ENCODE results near the gene ZFR2. TPM values are rescaled to one million over a fixed set of nuclear protein-coding genes. Genes with fewer than 3 reads are reported as not detected.

ZFR2 gene
- not detected for polyA plus RNA-seq (2013, experiment 1 of 2)
- not detected for polyA plus RNA-seq (2013, experiment 2 of 2)

DNA sequence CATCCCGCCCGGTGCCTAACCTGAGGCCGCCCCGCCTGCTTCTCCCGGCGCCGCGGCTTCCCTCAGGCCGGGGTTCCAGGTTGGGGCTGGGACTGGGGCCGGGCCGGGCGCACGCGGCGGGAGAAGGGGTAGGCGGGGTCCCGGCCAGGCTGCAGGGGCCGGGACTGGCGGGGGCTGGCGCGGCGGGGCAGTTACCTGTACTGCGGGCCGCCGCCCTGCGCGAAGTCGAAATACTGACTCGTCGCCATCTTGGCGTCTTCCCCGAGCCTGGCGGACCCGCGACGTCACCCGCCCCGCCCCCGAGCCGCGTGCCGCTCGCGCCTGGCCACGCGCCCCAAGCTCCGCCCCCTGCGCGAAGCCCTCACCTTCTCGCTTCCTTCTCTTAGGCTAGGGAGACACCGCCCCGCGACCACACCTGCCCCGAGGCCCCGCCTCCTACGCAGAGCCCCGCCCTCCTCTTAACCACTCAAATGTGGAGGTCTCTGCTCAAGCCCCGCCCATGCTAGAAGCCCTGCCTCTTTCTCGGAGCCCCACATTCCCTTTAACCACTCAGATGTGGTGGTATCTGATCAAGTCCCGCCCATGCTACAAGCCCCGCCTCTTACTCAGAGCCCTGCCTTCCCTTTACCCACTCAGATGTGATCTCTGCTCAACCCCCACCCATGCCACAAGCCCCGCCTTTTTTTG is at the start of gene ZFR2:
Gene ZFR2 (minus strand): TSS at position 269 of the 687 bp plus-strand sequence. CDS start 21 bp downstream, at position 248.
- Histone ChIP-seq H3K27me3 (ENCODE audit: control insufficient read depth in 1 of 2, insufficient read depth in 1 of 2, low read length in 2 of 2) (peaks cover 55 to 66% of the 10 kb centered on the region in 2 experiments), H4K8ac (ENCODE audit: low read length) (no peak within 1 kb of the TSS), H3K9ac (ENCODE audit: low read length) (no peak within 1 kb of the TSS), H2BK15ac (ENCODE audit: low read depth, poor library complexity, severe bottlenecking) (no peak within 1 kb of the TSS), H3K27ac (ENCODE audit: low read length, poor library complexity, severe bottlenecking) (no peak within 1 kb of the TSS), H2AK5ac (ENCODE audit: low read length, severe bottlenecking) (no peak within 1 kb of the TSS), H3K79me1 (replicated peaks; ENCODE audit: low read length, poor library complexity, severe bottlenecking) (no peaks in the 10 kb centered on the region), H3K4ac (ENCODE audit: low read depth in 1 of 2, low read length in 2 of 2) (no peak within 1 kb of the TSS), H3K36me3 (ENCODE audit: control insufficient read depth in 1 of 2, insufficient read depth in 2 of 2, low read depth in 1 of 2, low read length in 2 of 2) (no peaks in the 10 kb centered on the region), H3K9me3 (ENCODE audit: control insufficient read depth, low read length) (peaks cover 3% of the 10 kb centered on the region), H3K4me1 (ENCODE audit: control insufficient read depth, insufficient read depth, low read depth, low read length) (peaks cover 5% of the 10 kb centered on the region), H2BK5ac (ENCODE audit: low read depth, low read length, poor library complexity, severe bottlenecking) (no peak within 1 kb of the TSS), H3K4me3 (ENCODE audit: insufficient read depth in 1 of 2, low read depth in 1 of 2, low read length in 2 of 2) (peak within 1 kb of the TSS in 1 of 2 experiments; percentile 16), H2BK120ac (ENCODE audit: low read depth, low read length) (no peak within 1 kb of the TSS), H2AFZ (ENCODE audit: low read depth, low read length) (no peak within 1 kb of the TSS), H3K23ac (ENCODE audit: low read length in 2 of 2) (no peak within 1 kb of the TSS), H3K18ac (ENCODE audit: low read depth in 1 of 2, low read length in 2 of 2) (no peak within 1 kb of the TSS), H2BK12ac (ENCODE audit: low read length in 2 of 2) (no peak within 1 kb of the TSS), H3K14ac (ENCODE audit: low read length in 2 of 2) (no peak within 1 kb of the TSS), H3K4me2 (ENCODE audit: low read length, poor library complexity, severe bottlenecking) (no peak within 1 kb of the TSS), H4K91ac (ENCODE audit: low read length) (peak within 1 kb of the TSS; percentile 12)
- DNase-seq, result no peak
- WGBS, result 15% methylated on average over 41 of the region's 62 CpGs

DNA sequence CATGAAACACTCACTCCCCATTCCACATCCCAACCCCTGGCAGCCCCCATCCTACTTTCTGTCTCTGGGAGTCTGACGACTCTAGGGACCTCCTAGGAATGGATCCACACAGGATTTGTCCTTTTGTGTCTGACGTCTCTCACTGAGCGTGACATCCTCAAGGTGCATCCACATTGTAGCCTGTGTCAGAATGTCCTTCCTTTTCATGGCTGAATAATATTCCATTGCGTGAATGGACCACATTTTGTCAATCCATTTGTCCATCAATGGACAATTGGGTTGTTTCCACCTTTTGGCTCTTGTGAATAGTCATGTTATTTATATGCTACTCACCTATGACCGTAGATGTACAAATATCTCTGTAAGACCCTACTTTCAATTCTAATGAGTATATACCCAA is 47.2 kb upstream of the ZFR2 start:
- H3K79me1 ChIP-seq (replicated peaks; ENCODE audit: low read length, poor library complexity, severe bottlenecking), result no peaks in the 10 kb centered on the region
- H2BK5ac ChIP-seq (ENCODE audit: low read depth, low read length, poor library complexity, severe bottlenecking), result no peak overlapping the region
- H3K27ac ChIP-seq (ENCODE audit: low read length, poor library complexity, severe bottlenecking), result no peak overlapping the region
- no peaks in the 10 kb centered on the region for H3K36me3 ChIP-seq (ENCODE audit: control insufficient read depth in 1 of 2, insufficient read depth in 2 of 2, low read depth in 1 of 2, low read length in 2 of 2)
- H3K18ac ChIP-seq (ENCODE audit: low read depth in 1 of 2, low read length in 2 of 2), result no peak overlapping the region
- H2BK15ac ChIP-seq (ENCODE audit: low read depth, poor library complexity, severe bottlenecking), result no peak overlapping the region
- no peak overlapping the region for H2AFZ ChIP-seq (ENCODE audit: low read depth, low read length)
- H3K27me3 ChIP-seq (ENCODE audit: control insufficient read depth in 1 of 2, insufficient read depth in 1 of 2, low read length in 2 of 2), result no peaks in the 10 kb centered on the region
- no peak overlapping the region for H2BK12ac ChIP-seq (ENCODE audit: low read length in 2 of 2)
- H3K4me2 ChIP-seq (ENCODE audit: low read length, poor library complexity, severe bottlenecking), result no peak overlapping the region
- no peak overlapping the region for H2AK5ac ChIP-seq (ENCODE audit: low read length, severe bottlenecking)
- H3K14ac ChIP-seq (ENCODE audit: low read length in 2 of 2), result no peak overlapping the region
- H2BK120ac ChIP-seq (ENCODE audit: low read depth, low read length), result no peak overlapping the region
- 96% methylated on average over 3 of the region's 5 CpGs for WGBS
- H3K4ac ChIP-seq (ENCODE audit: low read depth in 1 of 2, low read length in 2 of 2), result no peak overlapping the region
- H3K23ac ChIP-seq (ENCODE audit: low read length in 2 of 2), result no peak overlapping the region
- H3K9me3 ChIP-seq (ENCODE audit: control insufficient read depth, low read length), result peaks cover 9% of the 10 kb centered on the region
- H4K8ac ChIP-seq (ENCODE audit: low read length), result no peak overlapping the region
- H3K4me3 ChIP-seq (ENCODE audit: insufficient read depth in 1 of 2, low read depth in 1 of 2, low read length in 2 of 2), result no peak overlapping the region
- H3K4me1 ChIP-seq (ENCODE audit: control insufficient read depth, insufficient read depth, low read depth, low read length), result no peaks in the 10 kb centered on the region
- DNase-seq, result no peak
- no peak overlapping the region for H4K91ac ChIP-seq (ENCODE audit: low read length)
- H3K9ac ChIP-seq (ENCODE audit: low read length), result no peak overlapping the region

DNA sequence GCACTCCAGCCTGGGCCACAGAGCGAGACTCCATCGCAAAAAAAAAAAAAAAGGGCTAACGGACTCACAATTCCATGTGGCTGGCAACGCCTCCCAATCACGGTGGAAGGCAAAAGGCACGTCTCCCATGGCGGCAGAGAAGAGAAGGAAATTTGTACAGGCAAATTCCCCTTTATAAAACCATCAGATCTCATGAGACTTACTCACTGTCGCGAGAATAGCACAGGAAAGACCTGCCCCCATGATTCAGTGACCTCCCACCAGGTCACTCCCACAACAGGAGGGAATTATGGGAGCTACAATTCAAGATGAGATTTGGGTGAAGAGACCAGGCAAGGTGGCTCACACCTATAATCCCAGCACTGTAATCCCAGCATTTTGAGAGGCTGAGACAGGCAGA is 45.4 kb upstream of the ZFR2 start:
- H2AFZ ChIP-seq (ENCODE audit: low read depth, low read length), result no peak overlapping the region
- H3K4ac ChIP-seq (ENCODE audit: low read depth in 1 of 2, low read length in 2 of 2), result no peak overlapping the region
- H2BK5ac ChIP-seq (ENCODE audit: low read depth, low read length, poor library complexity, severe bottlenecking), result no peak overlapping the region
- DNase-seq, result no peak
- H3K27me3 ChIP-seq (ENCODE audit: control insufficient read depth in 1 of 2, insufficient read depth in 1 of 2, low read length in 2 of 2), result no peaks in the 10 kb centered on the region
- no peak overlapping the region for H4K8ac ChIP-seq (ENCODE audit: low read length)
- H3K36me3 ChIP-seq (ENCODE audit: control insufficient read depth in 1 of 2, insufficient read depth in 2 of 2, low read depth in 1 of 2, low read length in 2 of 2), result no peaks in the 10 kb centered on the region
- no peak overlapping the region for H4K91ac ChIP-seq (ENCODE audit: low read length)
- no peaks in the 10 kb centered on the region for H3K79me1 ChIP-seq (replicated peaks; ENCODE audit: low read length, poor library complexity, severe bottlenecking)
- H3K4me2 ChIP-seq (ENCODE audit: low read length, poor library complexity, severe bottlenecking), result no peak overlapping the region
- H3K4me1 ChIP-seq (ENCODE audit: control insufficient read depth, insufficient read depth, low read depth, low read length), result no peaks in the 10 kb centered on the region
- peaks cover 7% of the 10 kb centered on the region for H3K9me3 ChIP-seq (ENCODE audit: control insufficient read depth, low read length)
- 76% methylated on average over 6 of the region's 9 CpGs for WGBS
- no peak overlapping the region for H3K18ac ChIP-seq (ENCODE audit: low read depth in 1 of 2, low read length in 2 of 2)
- H3K14ac ChIP-seq (ENCODE audit: low read length in 2 of 2), result no peak overlapping the region
- no peak overlapping the region for H3K4me3 ChIP-seq (ENCODE audit: insufficient read depth in 1 of 2, low read depth in 1 of 2, low read length in 2 of 2)
- H3K23ac ChIP-seq (ENCODE audit: low read length in 2 of 2), result no peak overlapping the region
- H3K9ac ChIP-seq (ENCODE audit: low read length), result no peak overlapping the region
- no peak overlapping the region for H2BK120ac ChIP-seq (ENCODE audit: low read depth, low read length)
- H2BK12ac ChIP-seq (ENCODE audit: low read length in 2 of 2), result no peak overlapping the region
- no peak overlapping the region for H3K27ac ChIP-seq (ENCODE audit: low read length, poor library complexity, severe bottlenecking)
- no peak overlapping the region for H2AK5ac ChIP-seq (ENCODE audit: low read length, severe bottlenecking)
- no peak overlapping the region for H2BK15ac ChIP-seq (ENCODE audit: low read depth, poor library complexity, severe bottlenecking)

DNA sequence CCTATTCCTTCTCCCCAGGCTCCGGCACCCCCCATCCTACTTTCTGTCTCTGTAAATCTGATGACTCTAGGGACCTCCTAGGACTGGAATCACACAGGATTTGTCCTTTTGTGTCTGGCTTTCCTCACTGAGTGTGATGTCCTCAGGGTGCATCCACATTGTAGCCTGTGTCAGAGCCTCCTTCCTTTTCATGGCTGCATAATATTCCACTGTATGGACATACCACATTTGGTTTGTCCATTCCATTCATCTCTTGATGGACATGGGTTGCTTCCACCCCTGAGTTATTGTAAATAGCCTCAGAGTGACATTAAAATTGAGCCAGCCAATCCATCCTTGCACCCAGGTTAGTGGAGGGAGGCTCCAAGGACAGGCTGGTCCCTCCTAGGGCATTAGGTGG is 41.3 kb upstream of the ZFR2 start:
- H2BK15ac ChIP-seq (ENCODE audit: low read depth, poor library complexity, severe bottlenecking), result no peak overlapping the region
- H3K18ac ChIP-seq (ENCODE audit: low read depth in 1 of 2, low read length in 2 of 2), result no peak overlapping the region
- H2BK12ac ChIP-seq (ENCODE audit: low read length in 2 of 2), result no peak overlapping the region
- no peak overlapping the region for H3K27ac ChIP-seq (ENCODE audit: low read length, poor library complexity, severe bottlenecking)
- no peak for DNase-seq
- WGBS, result 96% methylated on average over 1 of the region's 1 CpG
- H2BK120ac ChIP-seq (ENCODE audit: low read depth, low read length), result no peak overlapping the region
- no peak overlapping the region for H2AFZ ChIP-seq (ENCODE audit: low read depth, low read length)
- peaks cover 5% of the 10 kb centered on the region for H3K9me3 ChIP-seq (ENCODE audit: control insufficient read depth, low read length)
- no peak overlapping the region for H2AK5ac ChIP-seq (ENCODE audit: low read length, severe bottlenecking)
- H3K36me3 ChIP-seq (ENCODE audit: control insufficient read depth in 1 of 2, insufficient read depth in 2 of 2, low read depth in 1 of 2, low read length in 2 of 2), result no peaks in the 10 kb centered on the region
- no peak overlapping the region for H3K23ac ChIP-seq (ENCODE audit: low read length in 2 of 2)
- H3K14ac ChIP-seq (ENCODE audit: low read length in 2 of 2), result no peak overlapping the region
- H3K79me1 ChIP-seq (replicated peaks; ENCODE audit: low read length, poor library complexity, severe bottlenecking), result no peaks in the 10 kb centered on the region
- no peak overlapping the region for H4K8ac ChIP-seq (ENCODE audit: low read length)
- no peak overlapping the region for H3K4me2 ChIP-seq (ENCODE audit: low read length, poor library complexity, severe bottlenecking)
- no peak overlapping the region for H3K4me3 ChIP-seq (ENCODE audit: insufficient read depth in 1 of 2, low read depth in 1 of 2, low read length in 2 of 2)
- no peak overlapping the region for H4K91ac ChIP-seq (ENCODE audit: low read length)
- no peaks in the 10 kb centered on the region for H3K4me1 ChIP-seq (ENCODE audit: control insufficient read depth, insufficient read depth, low read depth, low read length)
- H3K4ac ChIP-seq (ENCODE audit: low read depth in 1 of 2, low read length in 2 of 2), result no peak overlapping the region
- H2BK5ac ChIP-seq (ENCODE audit: low read depth, low read length, poor library complexity, severe bottlenecking), result no peak overlapping the region
- H3K9ac ChIP-seq (ENCODE audit: low read length), result no peak overlapping the region
- peaks cover 0 to 11% of the 10 kb centered on the region in 2 experiments for H3K27me3 ChIP-seq (ENCODE audit: control insufficient read depth in 1 of 2, insufficient read depth in 1 of 2, low read length in 2 of 2)

Measured in mesenchymal stem cell (in vitro differentiated cells and primary cell).